HG02610 (cell line): ENCODE measurements around the gene TRAP1.
"Not testable (repeated sequence)": the region's sequence is repeated elsewhere in the genome, so short reads cannot be mapped to it uniquely, and the experiment has no call there.

Experiments
- ATAC-seq: cut with Tn5 transposase; IDR thresholded peaks from one replicate; pipeline ENCODE4 v1.9.1; 2021; ENCODE audit warnings: mild to moderate bottlenecking, moderate library complexity; ENCODE audit not compliant: unreplicated experiment

The TRAP1 gene

DNA sequence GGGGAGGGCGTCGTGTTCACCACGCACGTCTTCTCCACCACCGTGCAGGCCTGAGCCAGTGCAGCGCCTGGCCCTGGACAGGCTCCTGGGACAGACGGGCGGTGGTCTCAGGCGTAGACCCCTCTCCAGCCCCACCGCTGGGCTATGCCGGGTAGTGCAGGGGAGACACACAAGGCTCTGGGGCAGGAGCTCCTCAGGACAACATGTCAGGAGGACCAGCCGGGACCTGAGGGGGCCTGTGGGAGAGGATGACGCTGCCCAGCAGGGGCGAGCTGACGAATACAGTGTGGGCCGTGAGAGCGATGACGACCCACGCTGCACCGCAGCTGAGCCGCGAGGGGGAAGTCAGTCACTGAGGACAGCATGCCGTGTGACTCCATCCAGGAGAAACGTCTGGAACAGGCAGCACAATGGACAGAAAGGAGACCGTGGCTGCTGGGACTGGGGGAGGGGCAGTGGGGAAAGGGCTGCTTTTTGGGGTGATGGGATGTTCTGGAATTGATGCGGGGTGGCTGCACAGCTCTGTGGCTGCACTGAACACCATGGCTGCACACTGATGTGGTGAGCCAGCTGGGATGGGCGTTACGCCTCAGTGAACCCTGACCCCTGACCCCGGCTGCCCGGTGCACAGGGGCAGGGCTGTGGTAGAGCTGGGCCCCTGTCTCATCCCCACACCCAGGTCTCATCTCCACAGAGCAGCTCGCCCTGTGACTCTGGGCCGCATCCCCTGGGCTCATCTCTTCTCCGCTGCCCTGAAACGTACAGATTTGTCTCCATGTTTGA, 42.6 kb downstream of the TRAP1 start:
- no peak for ATAC-seq

DNA sequence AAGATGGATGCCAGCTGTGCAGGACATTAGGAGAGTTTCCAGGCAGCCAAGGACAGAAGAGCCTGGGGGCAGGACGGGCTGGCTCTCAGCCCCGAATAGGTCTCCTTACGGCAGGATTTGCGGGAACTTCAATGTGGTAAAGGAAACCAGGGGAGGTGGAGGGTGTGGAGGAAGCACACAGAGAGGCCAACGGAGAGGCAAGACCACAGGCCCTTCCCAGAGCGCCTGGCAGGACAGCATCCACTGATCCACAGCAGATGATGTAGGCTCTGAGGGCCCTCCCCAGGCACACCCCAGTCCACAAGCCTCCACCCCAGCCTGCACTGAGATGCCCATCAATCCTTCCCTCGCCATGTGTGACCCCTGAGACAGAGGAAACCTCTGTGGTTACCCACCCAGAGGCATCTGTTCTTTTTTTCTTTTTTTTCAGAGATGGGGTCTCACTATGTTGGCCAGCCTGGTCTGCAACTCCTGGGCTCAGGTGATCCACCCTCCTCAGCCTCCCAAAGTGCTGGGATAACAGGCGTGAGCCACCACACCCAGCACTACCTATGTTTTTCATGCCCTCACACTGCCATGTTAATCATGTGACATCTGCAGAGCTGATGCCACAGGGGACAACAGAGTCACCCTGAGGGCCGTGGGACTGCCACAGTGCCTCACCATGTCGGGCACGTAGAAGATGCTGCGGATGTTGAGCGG, 43.5 kb downstream of the TRAP1 start:
- no peak for ATAC-seq

GRCh38 chr16:3673201-3673600, 44.1 kb downstream of the TRAP1 start:
- no peak for ATAC-seq

GRCh38 chr16:3672571-3673041, 44.7 kb downstream of the TRAP1 start:
- no peak for ATAC-seq

- ATAC-seq: no peak
Observed at GRCh38 chr16:3671424-3671823, 45.9 kb downstream of the TRAP1 start.

- ATAC-seq: no peak
Observed at GRCh38 chr16:3670711-3671110, 46.6 kb downstream of the TRAP1 start.

DNA sequence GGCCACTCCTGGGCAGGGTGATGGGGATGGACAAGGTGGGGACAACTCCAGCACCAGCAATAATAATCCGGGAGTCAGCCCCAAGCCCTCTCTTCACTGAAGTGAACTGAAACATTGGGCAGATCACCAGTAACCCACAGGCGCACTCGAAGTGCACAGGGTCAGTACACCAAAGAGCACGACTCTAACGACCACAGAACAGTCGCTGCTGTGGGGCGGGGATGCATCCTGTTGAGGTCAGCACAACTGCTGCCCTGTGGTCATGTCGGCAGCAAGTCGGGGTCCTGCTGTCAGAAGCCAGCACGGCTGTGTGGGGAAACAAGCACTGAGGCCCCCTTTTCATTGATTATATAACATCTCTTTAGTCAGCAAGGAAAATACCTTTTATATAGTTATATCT, 48.2 kb downstream of the TRAP1 start:
- no peak for ATAC-seq

DNA sequence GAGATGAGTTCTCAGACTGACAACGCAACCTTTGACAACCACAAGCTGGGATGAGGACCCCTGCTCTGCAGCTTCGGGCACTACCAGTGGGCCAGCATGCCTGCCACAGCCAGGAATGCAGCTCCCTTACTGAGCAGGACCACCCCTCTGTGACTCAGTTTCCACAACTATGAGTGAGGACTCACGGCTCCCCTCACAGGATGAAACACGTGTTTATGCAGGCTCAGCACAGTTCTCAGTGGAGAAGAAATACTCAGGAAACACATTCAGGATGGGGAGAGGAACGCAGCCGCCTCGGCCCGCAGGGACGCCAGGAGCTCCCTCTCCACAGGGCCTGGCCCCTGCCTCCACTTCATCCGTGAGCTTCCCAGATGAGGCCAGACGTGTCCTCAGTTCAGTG, 48.7 kb downstream of the TRAP1 start:
- ATAC-seq: no peak

GRCh38 chr16:3665508-3665907, 51.8 kb downstream of the TRAP1 start:
- ATAC-seq: no peak

GRCh38 chr16:3664187-3664896, 53.0 kb downstream of the TRAP1 start:
- ATAC-seq: no peak

GRCh38 chr16:3662601-3663000, 54.7 kb downstream of the TRAP1 start:
- ATAC-seq: no peak

DNA sequence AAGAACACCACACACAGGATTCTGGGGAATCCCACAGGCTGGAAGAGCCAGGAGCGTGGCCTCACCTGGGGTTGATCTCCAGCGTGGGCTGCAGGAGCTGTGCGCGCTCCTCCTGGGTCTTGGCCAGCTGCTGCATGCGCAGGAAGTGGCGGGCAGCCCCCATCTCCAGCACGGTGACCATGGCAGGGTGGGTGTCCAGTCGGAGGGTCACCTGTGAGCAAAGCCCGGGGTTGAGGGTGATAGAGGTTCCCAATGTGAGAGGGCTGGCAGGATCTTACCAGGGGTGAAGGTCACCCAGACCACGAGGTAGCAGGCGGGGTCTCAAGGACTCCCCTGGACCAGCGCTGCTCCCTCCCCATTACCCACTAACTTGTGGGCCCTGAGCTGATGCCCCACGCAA, 55.4 kb downstream of the TRAP1 start:
- no peak for ATAC-seq

GRCh38 chr16:3661311-3661710, 56.0 kb downstream of the TRAP1 start:
- no peak for ATAC-seq

GRCh38 chr16:3659251-3659650, 58.1 kb downstream of the TRAP1 start:
- no peak for ATAC-seq

- no peak for ATAC-seq
Observed at GRCh38 chr16:3656491-3657468, 60.5 kb downstream of the TRAP1 start.

DNA sequence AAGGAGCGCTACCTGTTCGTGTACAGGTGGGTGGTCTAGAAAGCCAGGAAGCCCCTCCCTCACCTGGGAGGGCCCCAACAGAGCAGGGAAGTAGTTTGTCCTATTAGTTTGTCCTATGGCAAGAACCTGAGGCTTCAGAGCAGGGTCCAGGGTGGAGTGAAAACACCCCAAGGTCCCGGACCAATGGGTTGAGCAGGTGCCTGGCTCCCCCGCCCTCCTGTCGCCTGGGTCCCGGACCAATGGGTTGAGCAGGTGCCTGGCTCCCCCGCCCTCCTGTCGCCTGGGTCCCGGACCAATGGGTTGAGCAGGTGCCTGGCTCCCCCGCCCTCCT, 61.2 kb downstream of the TRAP1 start:
- not testable (repeated sequence) for ATAC-seq

DNA sequence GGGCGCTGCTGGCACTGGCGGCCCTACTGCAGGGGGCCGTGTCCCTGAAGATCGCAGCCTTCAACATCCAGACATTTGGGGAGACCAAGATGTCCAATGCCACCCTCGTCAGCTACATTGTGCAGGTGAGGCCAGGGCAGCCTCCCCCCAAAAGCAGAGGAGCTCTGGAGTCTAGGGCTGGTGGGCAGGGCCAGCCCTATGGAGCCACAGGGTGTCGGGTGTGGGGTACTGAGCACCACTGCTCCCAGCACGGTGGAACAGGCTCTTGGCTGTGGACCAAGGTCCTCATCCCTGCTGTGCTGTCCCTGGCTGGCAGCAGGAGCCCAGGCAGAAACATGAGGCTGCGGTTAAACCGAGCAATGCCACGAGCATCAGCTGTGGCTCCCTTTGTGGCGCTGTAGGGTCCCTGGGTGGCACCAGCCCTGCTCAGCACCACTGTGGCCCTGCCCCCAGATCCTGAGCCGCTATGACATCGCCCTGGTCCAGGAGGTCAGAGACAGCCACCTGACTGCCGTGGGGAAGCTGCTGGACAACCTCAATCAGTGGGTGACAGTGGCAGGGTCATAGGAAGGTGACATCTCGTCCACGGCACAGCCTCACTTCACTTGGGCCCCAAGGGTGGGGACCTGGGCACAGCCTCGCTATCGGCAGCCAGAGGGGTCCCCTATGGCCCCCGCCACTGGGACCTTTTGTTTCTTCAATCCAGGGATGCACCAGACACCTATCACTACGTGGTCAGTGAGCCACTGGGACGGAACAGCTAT, 61.7 kb downstream of the TRAP1 start:
- ATAC-seq: no peak

DNA sequence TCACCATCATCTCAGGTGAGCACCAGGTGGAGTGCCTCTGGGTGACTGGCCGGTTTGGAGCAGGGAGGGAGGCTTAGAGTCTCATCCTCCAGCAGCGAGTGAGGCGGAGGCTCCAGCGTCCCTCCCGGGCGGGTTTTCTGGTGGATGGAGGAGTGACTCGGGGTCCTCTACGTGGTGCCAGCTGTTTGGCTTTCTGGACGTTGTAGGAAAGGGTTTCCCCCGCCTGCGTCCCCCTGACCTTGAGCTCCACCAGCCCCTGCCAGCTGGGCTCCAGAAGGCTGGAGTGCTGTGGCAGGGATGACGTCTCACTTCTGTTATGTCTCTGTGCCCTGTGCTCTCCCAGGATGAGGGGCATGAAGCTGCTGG, 62.3 kb downstream of the TRAP1 start:
- ATAC-seq: no peak

DNA sequence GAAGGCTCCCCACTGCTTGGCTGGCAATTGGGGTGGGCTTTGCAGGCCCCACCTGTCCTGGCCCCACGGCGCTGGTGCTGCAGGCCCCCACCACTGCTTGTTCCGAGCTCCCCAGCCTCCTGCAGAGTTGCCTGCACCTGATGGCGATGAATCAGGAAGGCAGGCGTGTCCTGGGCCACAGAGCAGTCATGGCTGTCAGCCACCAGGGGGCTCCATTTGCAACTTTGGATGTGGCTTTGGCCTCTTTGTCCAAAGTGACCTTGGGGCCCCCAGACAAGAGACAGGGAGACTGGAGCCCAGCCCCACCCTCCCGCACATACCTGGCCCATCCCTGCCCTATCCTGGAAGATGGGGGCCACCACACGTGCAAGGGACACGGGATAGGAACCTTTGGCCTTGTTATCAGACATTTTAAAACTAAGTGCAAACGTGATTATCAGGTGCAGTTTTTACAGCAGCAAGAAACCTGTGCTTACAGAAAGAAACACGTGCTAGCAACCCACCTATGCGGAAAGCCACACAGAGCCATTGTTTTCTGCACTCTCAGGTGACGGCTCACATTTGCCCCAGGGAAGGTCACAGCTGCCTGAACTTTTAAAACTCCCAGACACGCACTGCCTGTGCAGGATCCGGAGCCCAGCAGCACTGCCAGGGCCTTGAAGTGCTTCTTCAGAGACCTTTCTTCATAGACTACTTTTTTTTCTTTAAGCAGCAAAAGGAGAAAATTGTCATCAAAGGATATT, 62.9 kb downstream of the TRAP1 start, which contains the start of gene DNASE1:
TSS of gene DNASE1 (plus strand) at position 443 of the 743 bp plus-strand sequence. CDS start 683 bp downstream, outside the sequence.
- ATAC-seq: no peak
